HepG2 (cell line): ENCODE measurements around the gene ATRIP. TPM values are rescaled to one million over a fixed set of nuclear protein-coding genes. Genes with fewer than 3 reads are reported as not detected.

Source experiments
- DNMT1 ChIP-seq: sonication (generic); formaldehyde crosslinking; IDR thresholded peaks from 2 replicates; pipeline ENCODE4 v1.5.1; 2020; ENCODE audit warnings: mild to moderate bottlenecking, missing genetic modification reagents
- ISX ChIP-seq: sonication (generic); formaldehyde crosslinking; conservative IDR thresholded peaks from 2 replicates; pipeline ENCODE4 v1.5.0; 2020; ENCODE audit warnings: missing genetic modification reagents
- KLF12 ChIP-seq: sonication (generic); formaldehyde crosslinking; IDR thresholded peaks from 2 replicates; pipeline ENCODE4 v1.4.0; 2020; ENCODE audit warnings: missing genetic modification reagents, borderline replicate concordance
- MED8 ChIP-seq: sonication (generic); formaldehyde crosslinking; IDR thresholded peaks from 2 replicates; pipeline ENCODE4 v1.8.1; 2023; ENCODE audit warnings: mild to moderate bottlenecking, missing genetic modification reagents; ENCODE audit not compliant: insufficient replicate concordance
- NFKBIZ ChIP-seq: IDR thresholded peaks from 2 replicates; pipeline ENCODE4 v1.6.1; 2018; ENCODE audit warnings: missing genetic modification reagents, missing compliant biosample characterization
- PHF5A ChIP-seq: IDR thresholded peaks from one replicate; pipeline ENCODE4 v1.6.1; 2018; ENCODE audit warnings: low read depth, missing genetic modification reagents; ENCODE audit not compliant: unreplicated experiment
- RFX1 ChIP-seq: fragments of 450-650 bp; IDR thresholded peaks from 2 replicates; pipeline ENCODE4 v1.6.1; 2017
- SMAD3 ChIP-seq: sonication (generic); formaldehyde crosslinking; IDR thresholded peaks from 2 replicates; pipeline ENCODE4 v1.4.0; 2020; ENCODE audit warnings: missing genetic modification reagents
- ZNF207 ChIP-seq: fragments of 450-650 bp; IDR thresholded peaks from 2 replicates; pipeline ENCODE4 v1.6.1; 2016; ENCODE audit warnings: antibody characterized with exemption, borderline replicate concordance
- ZNF34 ChIP-seq: sonication (generic); formaldehyde crosslinking; IDR thresholded peaks from 2 replicates; pipeline ENCODE4 v1.4.0; 2020; ENCODE audit warnings: mild to moderate bottlenecking, missing genetic modification reagents, borderline replicate concordance
- ZNF558 ChIP-seq: sonication (generic); formaldehyde crosslinking; IDR thresholded peaks from 2 replicates; pipeline ENCODE4 v1.9.0; 2022; ENCODE audit warnings: mild to moderate bottlenecking, missing genetic modification reagents, borderline replicate concordance
- ZNF670 ChIP-seq: sonication (generic); formaldehyde crosslinking; IDR thresholded peaks from 2 replicates; pipeline ENCODE4 v1.8.0; 2022; ENCODE audit warnings: mild to moderate bottlenecking, missing genetic modification reagents, borderline replicate concordance
- polyA plus RNA-seq, 8 experiments: library from polyadenylated mRNA; depleted of rRNA in 3 of 8; stranded (reverse) in 7 of 8; unstranded in 1 of 8; fragments of >200 nt; fragmentation: Illumina TruSeq in 4 of 8; extraction: Trizol in 4 of 8; gene quantifications; 2 replicates each; pipeline versions ENCODE4 v1.2.1 to v1.2.3, GENCODE V29; 2011 to 2016; ENCODE audit warnings: low read depth in 4 of 8, missing spikeins in 1 of 8, mixed read lengths in 1 of 8; ENCODE audit not compliant: insufficient read depth in 1 of 8
- total RNA-seq, 5 experiments: library from RNA; depleted of rRNA; stranded (reverse); fragments of >200 nt; fragmentation: Illumina TruSeq; extraction: Trizol; gene quantifications; 2 replicates each; pipeline ENCODE4 v1.2.3, GENCODE V29; 2016; ENCODE audit warnings: low read depth in 1 of 5
- TF ChIP-seq, protein P1 (sequence below): sonication (generic); formaldehyde crosslinking; IDR thresholded peaks from 2 replicates; pipeline ENCODE4 v1.4.0; 2020; ENCODE audit warnings: missing genetic modification reagents
- TF ChIP-seq, protein P2 (sequence below), 2 experiments: sonication (generic) in 1 of 2; formaldehyde crosslinking in 1 of 2; IDR thresholded peaks; 2 replicates each; pipeline versions ENCODE4 v1.5.1 to v1.6.1; 2011 to 2020; ENCODE audit warnings: borderline replicate concordance in 1 of 2, low read depth in 1 of 2, low read length in 1 of 2, mild to moderate bottlenecking in 1 of 2, missing genetic modification reagents in 1 of 2, moderate library complexity in 1 of 2
- TF ChIP-seq, protein P3 (sequence below): sonication (generic); formaldehyde crosslinking; IDR thresholded peaks from 2 replicates; pipeline ENCODE4 v1.4.0; 2020; ENCODE audit warnings: mild to moderate bottlenecking, missing genetic modification reagents
- TF ChIP-seq, protein P4 (sequence below): sonication (generic); formaldehyde crosslinking; IDR thresholded peaks from 2 replicates; pipeline ENCODE4 v1.4.0; 2020; ENCODE audit warnings: mild to moderate bottlenecking, missing genetic modification reagents

Gene ATRIP
- total and polyA plus RNA-seq, 2 of the 13 experiments (the other 11 are each of a cell fraction or from before 2014, with no cell fraction given): 5.1 to 12.5 TPM

DNA sequence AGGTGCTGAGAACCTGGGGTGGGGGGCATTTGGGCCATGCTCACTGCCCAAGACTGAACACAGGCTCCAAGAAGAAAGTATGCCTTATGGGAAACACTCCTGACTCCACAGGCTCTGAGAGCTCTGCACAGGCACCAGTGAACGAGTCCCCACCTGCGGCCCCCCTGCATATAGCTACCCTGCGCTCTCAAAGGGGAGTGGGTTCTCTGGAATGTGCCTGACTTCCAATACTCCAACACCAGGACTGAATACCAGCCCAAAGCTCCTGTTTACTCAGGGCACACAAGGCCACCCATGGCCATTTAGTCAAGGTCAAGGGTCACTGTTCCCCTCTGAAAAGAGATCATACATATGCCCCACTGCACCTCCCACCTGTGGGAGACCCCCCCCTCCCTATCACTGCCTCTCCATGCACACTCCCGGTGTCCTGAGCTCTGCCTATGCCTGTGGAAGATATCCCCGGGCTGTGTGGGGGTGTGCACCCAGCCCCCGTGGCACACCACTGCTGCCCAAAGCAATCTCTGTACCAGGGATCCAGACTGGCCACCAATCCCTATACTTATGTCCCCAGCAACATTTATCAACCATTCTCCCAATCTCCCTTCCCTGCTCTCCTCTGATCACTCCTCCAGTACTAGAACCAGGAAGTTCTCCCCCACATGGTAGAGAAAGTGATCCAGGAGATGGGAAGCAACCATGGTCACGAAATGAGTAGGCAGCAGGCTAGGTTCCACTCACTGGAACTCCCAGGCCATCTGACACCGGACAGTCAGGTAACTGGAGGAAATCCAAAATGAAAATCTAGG, 15.1 kb upstream of the ATRIP start (continued):
- TF ChIP-seq, protein P1, sequence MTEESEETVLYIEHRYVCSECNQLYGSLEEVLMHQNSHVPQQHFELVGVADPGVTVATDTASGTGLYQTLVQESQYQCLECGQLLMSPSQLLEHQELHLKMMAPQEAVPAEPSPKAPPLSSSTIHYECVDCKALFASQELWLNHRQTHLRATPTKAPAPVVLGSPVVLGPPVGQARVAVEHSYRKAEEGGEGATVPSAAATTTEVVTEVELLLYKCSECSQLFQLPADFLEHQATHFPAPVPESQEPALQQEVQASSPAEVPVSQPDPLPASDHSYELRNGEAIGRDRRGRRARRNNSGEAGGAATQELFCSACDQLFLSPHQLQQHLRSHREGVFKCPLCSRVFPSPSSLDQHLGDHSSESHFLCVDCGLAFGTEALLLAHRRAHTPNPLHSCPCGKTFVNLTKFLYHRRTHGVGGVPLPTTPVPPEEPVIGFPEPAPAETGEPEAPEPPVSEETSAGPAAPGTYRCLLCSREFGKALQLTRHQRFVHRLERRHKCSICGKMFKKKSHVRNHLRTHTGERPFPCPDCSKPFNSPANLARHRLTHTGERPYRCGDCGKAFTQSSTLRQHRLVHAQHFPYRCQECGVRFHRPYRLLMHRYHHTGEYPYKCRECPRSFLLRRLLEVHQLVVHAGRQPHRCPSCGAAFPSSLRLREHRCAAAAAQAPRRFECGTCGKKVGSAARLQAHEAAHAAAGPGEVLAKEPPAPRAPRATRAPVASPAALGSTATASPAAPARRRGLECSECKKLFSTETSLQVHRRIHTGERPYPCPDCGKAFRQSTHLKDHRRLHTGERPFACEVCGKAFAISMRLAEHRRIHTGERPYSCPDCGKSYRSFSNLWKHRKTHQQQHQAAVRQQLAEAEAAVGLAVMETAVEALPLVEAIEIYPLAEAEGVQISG: peak; percentile 78
- TF ChIP-seq SMAD3 (0 out of 2 replicates have a peak, but pooled peaks have one; percentile 47), DNMT1 (CRISPR knock-in tag) (no peak), ZNF207 (no peak), PHF5A (peak; percentile 68), ZNF34 (no peak), KLF12 (CRISPR knock-in tag) (no peak), MED8 (CRISPR knock-in tag) (no peak), ZNF670 (CRISPR knock-in tag) (no peak), NFKBIZ (CRISPR knock-in tag) (peak; percentile 82; the same call in 1 of the 2 replicates), RFX1 (no peak), ISX (CRISPR knock-in tag) (no peak), ZNF558 (CRISPR knock-in tag) (no peak; the same call in 1 of the 2 replicates)
- TF ChIP-seq, protein P2, sequence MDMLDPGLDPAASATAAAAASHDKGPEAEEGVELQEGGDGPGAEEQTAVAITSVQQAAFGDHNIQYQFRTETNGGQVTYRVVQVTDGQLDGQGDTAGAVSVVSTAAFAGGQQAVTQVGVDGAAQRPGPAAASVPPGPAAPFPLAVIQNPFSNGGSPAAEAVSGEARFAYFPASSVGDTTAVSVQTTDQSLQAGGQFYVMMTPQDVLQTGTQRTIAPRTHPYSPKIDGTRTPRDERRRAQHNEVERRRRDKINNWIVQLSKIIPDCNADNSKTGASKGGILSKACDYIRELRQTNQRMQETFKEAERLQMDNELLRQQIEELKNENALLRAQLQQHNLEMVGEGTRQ (IDR thresholded peaks at IDR 0.05; ENCODE audit: low read depth, low read length): no peak
- TF ChIP-seq, protein P2 (CRISPR knock-in tag; IDR thresholded peaks at IDR 0.05; ENCODE audit: borderline replicate concordance): no peak
- TF ChIP-seq, protein P3, sequence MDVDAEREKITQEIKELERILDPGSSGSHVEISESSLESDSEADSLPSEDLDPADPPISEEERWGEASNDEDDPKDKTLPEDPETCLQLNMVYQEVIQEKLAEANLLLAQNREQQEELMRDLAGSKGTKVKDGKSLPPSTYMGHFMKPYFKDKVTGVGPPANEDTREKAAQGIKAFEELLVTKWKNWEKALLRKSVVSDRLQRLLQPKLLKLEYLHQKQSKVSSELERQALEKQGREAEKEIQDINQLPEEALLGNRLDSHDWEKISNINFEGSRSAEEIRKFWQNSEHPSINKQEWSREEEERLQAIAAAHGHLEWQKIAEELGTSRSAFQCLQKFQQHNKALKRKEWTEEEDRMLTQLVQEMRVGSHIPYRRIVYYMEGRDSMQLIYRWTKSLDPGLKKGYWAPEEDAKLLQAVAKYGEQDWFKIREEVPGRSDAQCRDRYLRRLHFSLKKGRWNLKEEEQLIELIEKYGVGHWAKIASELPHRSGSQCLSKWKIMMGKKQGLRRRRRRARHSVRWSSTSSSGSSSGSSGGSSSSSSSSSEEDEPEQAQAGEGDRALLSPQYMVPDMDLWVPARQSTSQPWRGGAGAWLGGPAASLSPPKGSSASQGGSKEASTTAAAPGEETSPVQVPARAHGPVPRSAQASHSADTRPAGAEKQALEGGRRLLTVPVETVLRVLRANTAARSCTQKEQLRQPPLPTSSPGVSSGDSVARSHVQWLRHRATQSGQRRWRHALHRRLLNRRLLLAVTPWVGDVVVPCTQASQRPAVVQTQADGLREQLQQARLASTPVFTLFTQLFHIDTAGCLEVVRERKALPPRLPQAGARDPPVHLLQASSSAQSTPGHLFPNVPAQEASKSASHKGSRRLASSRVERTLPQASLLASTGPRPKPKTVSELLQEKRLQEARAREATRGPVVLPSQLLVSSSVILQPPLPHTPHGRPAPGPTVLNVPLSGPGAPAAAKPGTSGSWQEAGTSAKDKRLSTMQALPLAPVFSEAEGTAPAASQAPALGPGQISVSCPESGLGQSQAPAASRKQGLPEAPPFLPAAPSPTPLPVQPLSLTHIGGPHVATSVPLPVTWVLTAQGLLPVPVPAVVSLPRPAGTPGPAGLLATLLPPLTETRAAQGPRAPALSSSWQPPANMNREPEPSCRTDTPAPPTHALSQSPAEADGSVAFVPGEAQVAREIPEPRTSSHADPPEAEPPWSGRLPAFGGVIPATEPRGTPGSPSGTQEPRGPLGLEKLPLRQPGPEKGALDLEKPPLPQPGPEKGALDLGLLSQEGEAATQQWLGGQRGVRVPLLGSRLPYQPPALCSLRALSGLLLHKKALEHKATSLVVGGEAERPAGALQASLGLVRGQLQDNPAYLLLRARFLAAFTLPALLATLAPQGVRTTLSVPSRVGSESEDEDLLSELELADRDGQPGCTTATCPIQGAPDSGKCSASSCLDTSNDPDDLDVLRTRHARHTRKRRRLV (CRISPR knock-in tag): no peak
- TF ChIP-seq, protein P4, sequence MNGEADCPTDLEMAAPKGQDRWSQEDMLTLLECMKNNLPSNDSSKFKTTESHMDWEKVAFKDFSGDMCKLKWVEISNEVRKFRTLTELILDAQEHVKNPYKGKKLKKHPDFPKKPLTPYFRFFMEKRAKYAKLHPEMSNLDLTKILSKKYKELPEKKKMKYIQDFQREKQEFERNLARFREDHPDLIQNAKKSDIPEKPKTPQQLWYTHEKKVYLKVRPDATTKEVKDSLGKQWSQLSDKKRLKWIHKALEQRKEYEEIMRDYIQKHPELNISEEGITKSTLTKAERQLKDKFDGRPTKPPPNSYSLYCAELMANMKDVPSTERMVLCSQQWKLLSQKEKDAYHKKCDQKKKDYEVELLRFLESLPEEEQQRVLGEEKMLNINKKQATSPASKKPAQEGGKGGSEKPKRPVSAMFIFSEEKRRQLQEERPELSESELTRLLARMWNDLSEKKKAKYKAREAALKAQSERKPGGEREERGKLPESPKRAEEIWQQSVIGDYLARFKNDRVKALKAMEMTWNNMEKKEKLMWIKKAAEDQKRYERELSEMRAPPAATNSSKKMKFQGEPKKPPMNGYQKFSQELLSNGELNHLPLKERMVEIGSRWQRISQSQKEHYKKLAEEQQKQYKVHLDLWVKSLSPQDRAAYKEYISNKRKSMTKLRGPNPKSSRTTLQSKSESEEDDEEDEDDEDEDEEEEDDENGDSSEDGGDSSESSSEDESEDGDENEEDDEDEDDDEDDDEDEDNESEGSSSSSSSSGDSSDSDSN (CRISPR knock-in tag): no peak
